Activated CD4-positive, alpha-beta T cell treated with anti-CD3 and anti-CD28 coated beads, Interleukin-2, amount 10 ng/mL, durations not matched to agents 24 days and 14 days (primary cell): ENCODE measurements around the gene CLIC1. TPM values are rescaled to one million over a fixed set of nuclear protein-coding genes. Genes with fewer than 3 reads are reported as not detected.

Experiments
- DNase-seq: peaks from one replicate; pipeline ENCODE4 v3.0.0; 2022
- H3K27ac Mint-ChIP-seq: one replicate; pipeline ENCODE4 v1.8.0; 2022; ENCODE audit warnings: mild to moderate bottlenecking, mixed read lengths
- H3K27me3 Mint-ChIP-seq: one replicate; pipeline ENCODE4 v1.8.0; 2022; ENCODE audit warnings: mixed read lengths
- H3K36me3 Mint-ChIP-seq: one replicate; pipeline ENCODE4 v1.8.0; 2022; ENCODE audit warnings: low read depth, mild to moderate bottlenecking, mixed read lengths
- H3K4me1 Mint-ChIP-seq: one replicate; pipeline ENCODE4 v1.8.0; 2021; ENCODE audit warnings: mixed read lengths
- H3K4me3 Mint-ChIP-seq: one replicate; pipeline ENCODE4 v1.8.0; 2022; ENCODE audit warnings: mild to moderate bottlenecking, moderate library complexity, mixed read lengths
- H3K9me3 Mint-ChIP-seq: one replicate; pipeline ENCODE4 v1.8.0; 2021; ENCODE audit warnings: mixed read lengths
- intact Hi-C: fragments of 100-400 bp; cut with micrococcal nuclease; formaldehyde crosslinking; loops from one replicate; pipeline ENCODE4 v1.15.1; 2023
- total RNA-seq: library from RNA; stranded (reverse); gene quantifications from 2 replicates; pipeline ENCODE4 v1.2.3, GENCODE V29; 2022

CLIC1 gene
- 385 TPM in 2 replicates for total RNA-seq

- Mint-ChIP-seq H3K4me1 (peaks cover 64% of the 10 kb centered on the region), H3K27ac (peak within 1 kb of the TSS; percentile 93), H3K4me3 (peak within 1 kb of the TSS; percentile 98), H3K9me3 (no peaks in the 10 kb centered on the region), H3K27me3 (no peaks in the 10 kb centered on the region), H3K36me3 (peaks cover 51% of the 10 kb centered on the region)
- DNase-seq = peak; percentile 95
- intact Hi-C loops = loop anchor here (1.0 to 10.0 kb wide), 6 partner anchors 33 to 1579 kb away; partner anchors contain the start of genes ABHD16A, ATP6V1G2, GPANK1 and HSD17B8
These were observed at the start of gene CLIC1 for GRCh38 chr6:31736021-31736767. Gene CLIC1 (minus strand): TSS chr6:31736530. CDS start chr6:31736300, 230 bp downstream.

GRCh38 chr6:31785475-31785874 lies 49.1 kb upstream of the CLIC1 start:
- H3K4me1 Mint-ChIP-seq = peaks cover 3% of the 10 kb centered on the region
- H3K27ac Mint-ChIP-seq = no peak overlapping the region
- no peak for DNase-seq
- intact Hi-C loops = no loop called here
- no peaks in the 10 kb centered on the region for H3K9me3 Mint-ChIP-seq
- no peaks in the 10 kb centered on the region for H3K27me3 Mint-ChIP-seq
- no peak overlapping the region for H3K4me3 Mint-ChIP-seq
- peaks cover 52% of the 10 kb centered on the region for H3K36me3 Mint-ChIP-seq

- H3K4me3 Mint-ChIP-seq = no peak overlapping the region
- H3K36me3 Mint-ChIP-seq = peaks cover 57% of the 10 kb centered on the region
- no peaks in the 10 kb centered on the region for H3K27me3 Mint-ChIP-seq
- intact Hi-C loops = no loop called here
- DNase-seq = no peak
- no peak overlapping the region for H3K27ac Mint-ChIP-seq
- no peaks in the 10 kb centered on the region for H3K9me3 Mint-ChIP-seq
- peaks cover 3% of the 10 kb centered on the region for H3K4me1 Mint-ChIP-seq
These were observed 48.0 kb upstream of the CLIC1 start for GRCh38 chr6:31784098-31784925.

GRCh38 chr6:31782126-31782855 lies 46.0 kb upstream of the CLIC1 start:
- Mint-ChIP-seq H3K36me3 (peaks cover 57% of the 10 kb centered on the region), H3K27me3 (no peaks in the 10 kb centered on the region), H3K4me3 (no peak overlapping the region), H3K4me1 (peaks cover 7% of the 10 kb centered on the region), H3K27ac (no peak overlapping the region), H3K9me3 (no peaks in the 10 kb centered on the region)
- no peak for DNase-seq
- intact Hi-C loops = no loop called here

- DNase-seq = no peak
- intact Hi-C loops = no loop called here
- Mint-ChIP-seq H3K9me3 (no peaks in the 10 kb centered on the region), H3K27me3 (no peaks in the 10 kb centered on the region), H3K36me3 (peaks cover 58% of the 10 kb centered on the region), H3K4me3 (no peak overlapping the region), H3K4me1 (peaks cover 13% of the 10 kb centered on the region), H3K27ac (no peak overlapping the region)
These were observed 45.2 kb upstream of the CLIC1 start for GRCh38 chr6:31781244-31782125.

GRCh38 chr6:31780507-31781243 lies 44.3 kb upstream of the CLIC1 start:
- Mint-ChIP-seq H3K36me3 (peaks cover 54% of the 10 kb centered on the region), H3K4me3 (no peak overlapping the region), H3K27me3 (no peaks in the 10 kb centered on the region), H3K4me1 (peaks cover 17% of the 10 kb centered on the region), H3K9me3 (no peaks in the 10 kb centered on the region), H3K27ac (no peak overlapping the region)
- DNase-seq = no peak
- intact Hi-C loops = no loop called here

GRCh38 chr6:31779908-31780307 lies 43.6 kb upstream of the CLIC1 start:
- H3K4me1 Mint-ChIP-seq = peaks cover 23% of the 10 kb centered on the region

GRCh38 chr6:31778999-31779885 lies 42.9 kb upstream of the CLIC1 start:
- no peaks in the 10 kb centered on the region for H3K9me3 Mint-ChIP-seq
- no peaks in the 10 kb centered on the region for H3K27me3 Mint-ChIP-seq
- H3K27ac Mint-ChIP-seq = no peak overlapping the region
- intact Hi-C loops = loop anchor here (5.0 kb wide), 1 partner anchor 33 kb away; no protein-coding TSS in a partner anchor
- no peak for DNase-seq
- H3K4me1 Mint-ChIP-seq = peaks cover 25% of the 10 kb centered on the region
- H3K36me3 Mint-ChIP-seq = peaks cover 41% of the 10 kb centered on the region
- no peak overlapping the region for H3K4me3 Mint-ChIP-seq

More at GRCh38 chr6:31779908-31780307, 43.6 kb upstream of the CLIC1 start:
- H3K9me3 Mint-ChIP-seq = no peaks in the 10 kb centered on the region
- no peak for DNase-seq
- no peaks in the 10 kb centered on the region for H3K27me3 Mint-ChIP-seq
- H3K27ac Mint-ChIP-seq = no peak overlapping the region
- intact Hi-C loops = loop anchor here (5.0 kb wide), 1 partner anchor 32 kb away; no protein-coding TSS in a partner anchor
- no peak overlapping the region for H3K4me3 Mint-ChIP-seq
- peaks cover 47% of the 10 kb centered on the region for H3K36me3 Mint-ChIP-seq

DNA sequence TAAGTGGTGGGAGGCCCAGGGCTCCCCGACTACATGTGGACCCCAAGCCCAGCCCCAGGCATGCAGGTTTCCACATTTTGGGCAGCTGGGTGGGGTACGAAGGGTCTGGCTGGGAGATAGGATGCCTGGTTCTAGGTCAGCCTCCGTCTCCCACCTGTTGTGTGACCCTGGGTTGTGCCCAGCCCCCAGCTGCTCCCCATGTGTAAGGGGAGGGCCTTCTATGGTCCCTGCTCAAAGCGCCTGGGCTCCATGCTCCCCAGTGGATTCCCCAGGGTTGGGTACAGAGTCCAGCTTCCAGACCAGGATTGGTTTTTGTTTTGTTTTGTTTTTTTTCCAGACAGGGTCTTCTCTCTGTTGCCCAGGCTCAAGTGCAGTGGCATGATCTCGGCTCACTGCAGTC lies 41.9 kb upstream of the CLIC1 start:
- intact Hi-C loops = loop anchor here (5.0 kb wide), 1 partner anchor 34 kb away; no protein-coding TSS in a partner anchor
- H3K4me1 Mint-ChIP-seq = peaks cover 27% of the 10 kb centered on the region
- DNase-seq = no peak
- no peaks in the 10 kb centered on the region for H3K27me3 Mint-ChIP-seq
- no peaks in the 10 kb centered on the region for H3K9me3 Mint-ChIP-seq
- no peak overlapping the region for H3K4me3 Mint-ChIP-seq
- H3K36me3 Mint-ChIP-seq = peaks cover 37% of the 10 kb centered on the region
- H3K27ac Mint-ChIP-seq = no peak overlapping the region

- H3K27ac Mint-ChIP-seq = peak overlapping the region; percentile 89
- intact Hi-C loops = loop anchor here (1.0 to 5.0 kb wide), 2 partner anchors 18 to 35 kb away; partner anchors contain the start of gene VARS1
- peak overlapping the region; percentile 66 for H3K4me3 Mint-ChIP-seq
- H3K9me3 Mint-ChIP-seq = no peaks in the 10 kb centered on the region
- no peak for DNase-seq
- H3K36me3 Mint-ChIP-seq = peaks cover 33% of the 10 kb centered on the region
- peaks cover 30% of the 10 kb centered on the region for H3K4me1 Mint-ChIP-seq
- no peaks in the 10 kb centered on the region for H3K27me3 Mint-ChIP-seq
These were observed 41.3 kb upstream of the CLIC1 start for GRCh38 chr6:31777667-31778050.

DNA sequence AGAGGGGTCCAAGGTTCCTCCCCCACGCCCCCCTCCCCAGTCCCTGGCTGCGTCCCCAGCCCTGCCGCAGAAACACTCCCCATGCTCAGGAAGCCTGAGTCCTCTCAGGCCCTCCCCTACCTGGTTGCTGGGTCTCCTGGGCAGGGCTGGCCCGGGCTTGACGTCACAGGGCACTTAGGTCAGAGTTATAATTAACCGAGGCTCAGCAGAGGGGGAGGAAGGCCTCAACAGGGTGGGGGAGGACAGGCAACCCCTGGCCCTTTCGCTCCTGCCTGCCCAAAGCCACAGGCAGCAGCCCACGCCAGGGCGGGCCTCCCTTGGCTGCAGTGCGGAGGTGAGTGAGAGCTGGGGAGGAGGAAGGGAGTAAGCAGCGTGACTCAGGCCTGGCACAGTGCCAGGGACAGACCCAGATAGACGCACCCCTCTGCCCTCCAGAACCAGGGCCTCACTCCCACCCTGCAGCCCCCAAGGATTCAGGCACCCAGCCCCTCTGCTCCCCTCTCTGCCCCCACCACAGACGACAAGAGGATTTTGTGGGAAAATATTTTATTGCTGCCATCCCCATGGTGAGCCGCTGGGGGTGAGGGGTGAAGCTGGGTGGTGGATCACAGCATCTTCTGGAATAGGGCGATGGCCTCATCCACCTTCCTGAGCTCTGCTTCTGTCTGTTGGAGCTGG lies 40.8 kb upstream of the CLIC1 start, which contains the start of gene VWA7:
Gene VWA7, minus strand, starts transcription at position 340 of the 678 bp plus-strand sequence. CDS start 549 bp downstream, outside the sequence.
- peaks cover 33% of the 10 kb centered on the region for H3K4me1 Mint-ChIP-seq
- H3K36me3 Mint-ChIP-seq = peaks cover 30% of the 10 kb centered on the region
- H3K9me3 Mint-ChIP-seq = no peaks in the 10 kb centered on the region
- peak; percentile 90 for DNase-seq
- H3K27ac Mint-ChIP-seq = peak within 1 kb of the TSS; percentile 89
- no peaks in the 10 kb centered on the region for H3K27me3 Mint-ChIP-seq
- intact Hi-C loops = loop anchor here (1.0 to 5.0 kb wide), 2 partner anchors 18 to 35 kb away; partner anchors contain the start of gene VARS1
- peak within 1 kb of the TSS; percentile 66 for H3K4me3 Mint-ChIP-seq
